G401 (cell line): Measurements from ENCODE around the gene TTC24. TPM values are rescaled to one million over a fixed set of nuclear protein-coding genes. Genes with fewer than 3 reads are reported as not detected.
A peak's percentile ranks its signal among the peaks of the same experiment; 100 is the strongest.

Experiments used
- DNase-seq: peaks from one replicate; pipeline ENCODE4 v3.0.0-alpha.2; 2015; ENCODE audit warnings: low spot score
- in situ Hi-C: cut with HindIII; loops from 2 replicates; pipeline ENCODE4 v1.10.0; 2016; ENCODE audit warnings: low sequenced_read_pairs, mixed read lengths
- total RNA-seq: library from RNA; depleted of rRNA; stranded (reverse); fragments of >200 nt; shearing (Covaris generic); gene quantifications from 2 replicates; pipeline ENCODE4 v1.2.3, GENCODE V29; 2014; rRNA removed

The TTC24 gene
- total RNA-seq: not detected in 2 replicates

GRCh38 chr1:156579472-156579871 is at the start of gene TTC24:
TTC24 (plus strand) TSS chr1:156579723; CDS start chr1:156581365, 1,642 bp downstream.
- DNase-seq: no peak
- in situ Hi-C loops: no loop called here

- in situ Hi-C loops: no loop called here
- DNase-seq: no peak
These were observed 49.5 kb upstream of the TTC24 start for GRCh38 chr1:156530006-156530405.

GRCh38 chr1:156532374-156532773 is 47.1 kb upstream of the TTC24 start:
- in situ Hi-C loops: no loop called here
- DNase-seq: no peak

GRCh38 chr1:156533568-156534220 is 45.8 kb upstream of the TTC24 start:
- in situ Hi-C loops: no loop called here
- DNase-seq: no peak

GRCh38 chr1:156534424-156535060 is 45.0 kb upstream of the TTC24 start:
- in situ Hi-C loops: no loop called here
- no peak for DNase-seq

GRCh38 chr1:156537027-156537426 is 42.5 kb upstream of the TTC24 start:
- DNase-seq: no peak
- in situ Hi-C loops: no loop called here

GRCh38 chr1:156538711-156539440 is 40.6 kb upstream of the TTC24 start:
- no peak for DNase-seq
- in situ Hi-C loops: no loop called here

GRCh38 chr1:156539818-156540355 is 39.6 kb upstream of the TTC24 start:
- in situ Hi-C loops: no loop called here
- no peak for DNase-seq

- no peak for DNase-seq
- in situ Hi-C loops: no loop called here
These were observed 38.6 kb upstream of the TTC24 start for GRCh38 chr1:156540955-156541354.

GRCh38 chr1:156543066-156543465 is 36.5 kb upstream of the TTC24 start:
- DNase-seq: no peak
- in situ Hi-C loops: no loop called here

- in situ Hi-C loops: no loop called here
- no peak for DNase-seq
These were observed 34.9 kb upstream of the TTC24 start for GRCh38 chr1:156544592-156545102.

GRCh38 chr1:156546267-156546666 is 33.3 kb upstream of the TTC24 start:
- in situ Hi-C loops: no loop called here
- no peak for DNase-seq

- no peak for DNase-seq
- in situ Hi-C loops: no loop called here
These were observed 32.1 kb upstream of the TTC24 start for GRCh38 chr1:156547434-156547833.

GRCh38 chr1:156547982-156548381 is 31.5 kb upstream of the TTC24 start:
- in situ Hi-C loops: no loop called here
- no peak for DNase-seq

GRCh38 chr1:156549390-156549789 is 30.1 kb upstream of the TTC24 start:
- DNase-seq: no peak
- in situ Hi-C loops: no loop called here

GRCh38 chr1:156549831-156550230 is 29.7 kb upstream of the TTC24 start:
- in situ Hi-C loops: no loop called here
- DNase-seq: no peak

- in situ Hi-C loops: no loop called here
- peak; percentile 68 for DNase-seq
These were observed 29.2 kb upstream of the TTC24 start for GRCh38 chr1:156550346-156550745.

GRCh38 chr1:156551066-156551643 is 28.4 kb upstream of the TTC24 start:
- no peak for DNase-seq
- in situ Hi-C loops: no loop called here

GRCh38 chr1:156551869-156552268 is 27.7 kb upstream of the TTC24 start:
- DNase-seq: no peak
- in situ Hi-C loops: no loop called here

GRCh38 chr1:156552518-156552917 is 27.0 kb upstream of the TTC24 start:
- in situ Hi-C loops: no loop called here
- DNase-seq: no peak
